HepG2 (cell line): ENCODE measurements around the gene SPIRE1. TPM values are rescaled to one million over a fixed set of nuclear protein-coding genes. Genes with fewer than 3 reads are reported as not detected.

ENCODE experiments used
- CC2D1A ChIP-seq: sonication (generic); formaldehyde crosslinking; IDR thresholded peaks from 2 replicates; pipeline ENCODE4 v1.8.1; 2023; ENCODE audit warnings: mild to moderate bottlenecking, missing genetic modification reagents
- CEBPB ChIP-seq: IDR thresholded peaks from 2 replicates; pipeline ENCODE4 v1.6.1; 2011; ENCODE audit warnings: low read depth, low read length, improper control_type of control experiment, borderline replicate concordance
- CEBPG ChIP-seq: IDR thresholded peaks from 2 replicates; pipeline ENCODE4 v1.6.1; 2016
- CENPX ChIP-seq: sonication (generic); formaldehyde crosslinking; IDR thresholded peaks from 2 replicates; pipeline ENCODE4 v1.9.0; 2021; ENCODE audit warnings: mild to moderate bottlenecking, missing genetic modification reagents, moderate library complexity
- GATAD2A ChIP-seq: IDR thresholded peaks from 2 replicates; pipeline ENCODE4 v1.6.1; 2016
- ISL2 ChIP-seq: sonication (generic); formaldehyde crosslinking; IDR thresholded peaks from 2 replicates; pipeline ENCODE4 v1.5.0; 2020; ENCODE audit warnings: missing genetic modification reagents
- JARID2 ChIP-seq: sonication (generic); formaldehyde crosslinking; IDR thresholded peaks from 2 replicates; pipeline ENCODE4 v1.8.1; 2023; ENCODE audit warnings: missing genetic modification reagents, inconsistent platforms; ENCODE audit not compliant: insufficient replicate concordance
- KLF11 ChIP-seq: IDR thresholded peaks from 2 replicates; pipeline ENCODE4 v1.6.1; 2016; ENCODE audit warnings: missing compliant biosample characterization
- MIER2 ChIP-seq: IDR thresholded peaks from 2 replicates; pipeline ENCODE4 v1.6.1; 2016; ENCODE audit warnings: missing biosample characterization, missing genetic modification reagents
- NFIC ChIP-seq: IDR thresholded peaks from 2 replicates; pipeline ENCODE4 v1.6.1; 2012; ENCODE audit warnings: mild to moderate bottlenecking, low read length, inconsistent platforms
- SATB2 ChIP-seq: sonication (generic); formaldehyde crosslinking; IDR thresholded peaks from 2 replicates; pipeline ENCODE4 v1.5.0; 2020; ENCODE audit warnings: missing genetic modification reagents
- SOX13 ChIP-seq, 3 experiments: fragments of 450-650 bp in 1 of 3; sonication (generic) in 1 of 3; formaldehyde crosslinking in 1 of 3; IDR thresholded peaks in 2 of 3; conservative IDR thresholded peaks in 1 of 3; 2 replicates each; pipeline versions ENCODE4 v1.5.0 to v1.6.1; 2016 to 2020; ENCODE audit warnings: antibody characterized with exemption in 1 of 3, mild to moderate bottlenecking in 1 of 3, missing compliant biosample characterization in 1 of 3, missing genetic modification reagents in 1 of 3, moderate library complexity in 1 of 3
- TGIF2 ChIP-seq: IDR thresholded peaks from 2 replicates; pipeline ENCODE4 v1.6.1; 2016; ENCODE audit warnings: control low read depth, missing compliant biosample characterization
- THAP11 ChIP-seq: IDR thresholded peaks from 2 replicates; pipeline ENCODE4 v1.6.1; 2016; ENCODE audit warnings: missing biosample characterization, missing genetic modification reagents
- ZFX ChIP-seq: sonication (generic); formaldehyde crosslinking; IDR thresholded peaks from 2 replicates; pipeline ENCODE4 v1.4.0; 2020; ENCODE audit warnings: mild to moderate bottlenecking, low read depth, missing genetic modification reagents, moderate library complexity
- ZNF678 ChIP-seq: sonication (generic); formaldehyde crosslinking; IDR thresholded peaks from 2 replicates; pipeline ENCODE4 v1.4.0; 2020; ENCODE audit warnings: mild to moderate bottlenecking, missing genetic modification reagents
- ZNF788 ChIP-seq: sonication (generic); formaldehyde crosslinking; IDR thresholded peaks from 2 replicates; pipeline ENCODE4 v1.5.0; 2020; ENCODE audit warnings: mild to moderate bottlenecking, missing genetic modification reagents, borderline replicate concordance
- ZNF792 ChIP-seq: IDR thresholded peaks from 2 replicates; pipeline ENCODE4 v1.6.1; 2016
- ZSCAN22 ChIP-seq: sonication (generic); formaldehyde crosslinking; IDR thresholded peaks from 2 replicates; pipeline ENCODE4 v1.4.0; 2020; ENCODE audit warnings: mild to moderate bottlenecking, missing genetic modification reagents
- polyA plus RNA-seq, 8 experiments: library from polyadenylated mRNA; depleted of rRNA in 3 of 8; stranded (reverse) in 7 of 8; unstranded in 1 of 8; fragments of >200 nt; fragmentation: Illumina TruSeq in 4 of 8; extraction: Trizol in 4 of 8; gene quantifications; 2 replicates each; pipeline versions ENCODE4 v1.2.1 to v1.2.3, GENCODE V29; 2011 to 2016; ENCODE audit warnings: low read depth in 4 of 8, missing spikeins in 1 of 8, mixed read lengths in 1 of 8; ENCODE audit not compliant: insufficient read depth in 1 of 8
- total RNA-seq, 5 experiments: library from RNA; depleted of rRNA; stranded (reverse); fragments of >200 nt; fragmentation: Illumina TruSeq; extraction: Trizol; gene quantifications; 2 replicates each; pipeline ENCODE4 v1.2.3, GENCODE V29; 2016; ENCODE audit warnings: low read depth in 1 of 5
- TF ChIP-seq, protein P1 (sequence below): sonication (generic); formaldehyde crosslinking; IDR thresholded peaks from 2 replicates; pipeline ENCODE4 v1.5.0; 2020; ENCODE audit warnings: missing genetic modification reagents
- TF ChIP-seq, protein P2 (sequence below): sonication (generic); formaldehyde crosslinking; IDR thresholded peaks from 2 replicates; pipeline ENCODE4 v1.5.1; 2020; ENCODE audit warnings: missing genetic modification reagents, mild to moderate bottlenecking, borderline replicate concordance
- TF ChIP-seq, protein P3 (sequence below): sonication (generic); formaldehyde crosslinking; IDR thresholded peaks from 2 replicates; pipeline ENCODE4 v1.4.0; 2020; ENCODE audit warnings: missing genetic modification reagents
- TF ChIP-seq, protein P4 (sequence below): sonication (generic); formaldehyde crosslinking; IDR thresholded peaks from 2 replicates; pipeline ENCODE4 v1.5.0; 2020; ENCODE audit warnings: missing genetic modification reagents, mild to moderate bottlenecking, borderline replicate concordance
- TF ChIP-seq, protein P5 (sequence below): sonication (generic); formaldehyde crosslinking; IDR thresholded peaks from 2 replicates; pipeline ENCODE4 v1.4.0; 2020; ENCODE audit warnings: missing genetic modification reagents, mild to moderate bottlenecking, borderline replicate concordance

SPIRE1 gene
- total and polyA plus RNA-seq, 2 of the 13 experiments (the other 11 are each of a cell fraction or from before 2014, with no cell fraction given) = 9.9 to 21.3 TPM

DNA sequence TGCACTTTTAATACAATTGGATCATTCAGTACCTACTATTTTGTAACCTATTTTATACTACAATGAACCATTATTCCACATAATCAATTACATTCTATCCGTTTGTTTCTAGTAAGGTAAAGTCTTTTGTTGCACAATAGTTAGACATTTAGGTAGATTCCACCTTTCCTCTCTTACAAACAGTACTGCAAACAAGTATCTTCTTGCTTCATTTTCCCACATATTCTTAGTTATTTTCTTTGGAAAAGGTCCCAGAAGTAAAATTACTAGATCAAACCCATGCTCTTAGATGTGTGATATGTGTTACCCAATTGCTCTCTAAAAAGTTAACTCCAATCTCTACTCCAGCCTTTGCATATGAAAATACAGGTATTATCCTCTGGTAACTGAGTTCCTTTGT is 49.6 kb downstream of the SPIRE1 start (continued):
- no peak for TF ChIP-seq ZNF788 (CRISPR knock-in tag)
- no peak for TF ChIP-seq TGIF2 (CRISPR knock-in tag)
- TF ChIP-seq CENPX = no peak
- TF ChIP-seq, protein P1, sequence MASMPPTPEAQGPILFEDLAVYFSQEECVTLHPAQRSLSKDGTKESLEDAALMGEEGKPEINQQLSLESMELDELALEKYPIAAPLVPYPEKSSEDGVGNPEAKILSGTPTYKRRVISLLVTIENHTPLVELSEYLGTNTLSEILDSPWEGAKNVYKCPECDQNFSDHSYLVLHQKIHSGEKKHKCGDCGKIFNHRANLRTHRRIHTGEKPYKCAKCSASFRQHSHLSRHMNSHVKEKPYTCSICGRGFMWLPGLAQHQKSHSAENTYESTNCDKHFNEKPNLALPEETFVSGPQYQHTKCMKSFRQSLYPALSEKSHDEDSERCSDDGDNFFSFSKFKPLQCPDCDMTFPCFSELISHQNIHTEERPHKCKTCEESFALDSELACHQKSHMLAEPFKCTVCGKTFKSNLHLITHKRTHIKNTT (CRISPR knock-in tag) = no peak
- TF ChIP-seq CC2D1A (CRISPR knock-in tag) = no peak
- no peak for TF ChIP-seq JARID2 (CRISPR knock-in tag)
- 0 out of 2 replicates have a peak, but pooled peaks have one; percentile 24 for TF ChIP-seq THAP11 (CRISPR knock-in tag)
- TF ChIP-seq GATAD2A (CRISPR knock-in tag) = peak; percentile 48; the same call in 1 of the 2 replicates
- TF ChIP-seq ZNF678 (CRISPR knock-in tag) = no peak
- 0 out of 2 replicates have a peak, but pooled peaks have one; percentile 25 for TF ChIP-seq NFIC
- no peak for TF ChIP-seq SOX13 (IDR thresholded peaks at IDR 0.05)
- peak in 1 of 2 experiments; percentile 78; a peak in 2 of 4 replicates for TF ChIP-seq SOX13 (CRISPR knock-in tag; conservative IDR thresholded peaks at IDR 0.05 in 1 of 2, IDR thresholded peaks at IDR 0.05 in 1 of 2)
- TF ChIP-seq, protein P2, sequence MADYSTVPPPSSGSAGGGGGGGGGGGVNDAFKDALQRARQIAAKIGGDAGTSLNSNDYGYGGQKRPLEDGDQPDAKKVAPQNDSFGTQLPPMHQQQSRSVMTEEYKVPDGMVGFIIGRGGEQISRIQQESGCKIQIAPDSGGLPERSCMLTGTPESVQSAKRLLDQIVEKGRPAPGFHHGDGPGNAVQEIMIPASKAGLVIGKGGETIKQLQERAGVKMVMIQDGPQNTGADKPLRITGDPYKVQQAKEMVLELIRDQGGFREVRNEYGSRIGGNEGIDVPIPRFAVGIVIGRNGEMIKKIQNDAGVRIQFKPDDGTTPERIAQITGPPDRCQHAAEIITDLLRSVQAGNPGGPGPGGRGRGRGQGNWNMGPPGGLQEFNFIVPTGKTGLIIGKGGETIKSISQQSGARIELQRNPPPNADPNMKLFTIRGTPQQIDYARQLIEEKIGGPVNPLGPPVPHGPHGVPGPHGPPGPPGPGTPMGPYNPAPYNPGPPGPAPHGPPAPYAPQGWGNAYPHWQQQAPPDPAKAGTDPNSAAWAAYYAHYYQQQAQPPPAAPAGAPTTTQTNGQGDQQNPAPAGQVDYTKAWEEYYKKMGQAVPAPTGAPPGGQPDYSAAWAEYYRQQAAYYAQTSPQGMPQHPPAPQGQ (CRISPR knock-in tag) = no peak
- no peak for TF ChIP-seq ISL2 (CRISPR knock-in tag)
- TF ChIP-seq, protein P3, sequence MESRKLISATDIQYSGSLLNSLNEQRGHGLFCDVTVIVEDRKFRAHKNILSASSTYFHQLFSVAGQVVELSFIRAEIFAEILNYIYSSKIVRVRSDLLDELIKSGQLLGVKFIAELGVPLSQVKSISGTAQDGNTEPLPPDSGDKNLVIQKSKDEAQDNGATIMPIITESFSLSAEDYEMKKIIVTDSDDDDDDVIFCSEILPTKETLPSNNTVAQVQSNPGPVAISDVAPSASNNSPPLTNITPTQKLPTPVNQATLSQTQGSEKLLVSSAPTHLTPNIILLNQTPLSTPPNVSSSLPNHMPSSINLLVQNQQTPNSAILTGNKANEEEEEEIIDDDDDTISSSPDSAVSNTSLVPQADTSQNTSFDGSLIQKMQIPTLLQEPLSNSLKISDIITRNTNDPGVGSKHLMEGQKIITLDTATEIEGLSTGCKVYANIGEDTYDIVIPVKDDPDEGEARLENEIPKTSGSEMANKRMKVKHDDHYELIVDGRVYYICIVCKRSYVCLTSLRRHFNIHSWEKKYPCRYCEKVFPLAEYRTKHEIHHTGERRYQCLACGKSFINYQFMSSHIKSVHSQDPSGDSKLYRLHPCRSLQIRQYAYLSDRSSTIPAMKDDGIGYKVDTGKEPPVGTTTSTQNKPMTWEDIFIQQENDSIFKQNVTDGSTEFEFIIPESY = no peak
- no peak for TF ChIP-seq KLF11 (CRISPR knock-in tag)
- TF ChIP-seq SATB2 (CRISPR knock-in tag) = no peak
- TF ChIP-seq CEBPG (CRISPR knock-in tag) = peak; percentile 90
- TF ChIP-seq MIER2 (CRISPR knock-in tag) = no peak
- TF ChIP-seq, protein P4, sequence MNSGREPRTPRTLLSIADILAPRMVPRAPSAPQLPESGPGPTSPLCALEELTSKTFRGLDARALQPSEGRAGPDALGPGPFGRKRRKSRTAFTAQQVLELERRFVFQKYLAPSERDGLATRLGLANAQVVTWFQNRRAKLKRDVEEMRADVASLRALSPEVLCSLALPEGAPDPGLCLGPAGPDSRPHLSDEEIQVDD = no peak
- TF ChIP-seq ZSCAN22 (CRISPR knock-in tag) = no peak
- TF ChIP-seq, protein P5, sequence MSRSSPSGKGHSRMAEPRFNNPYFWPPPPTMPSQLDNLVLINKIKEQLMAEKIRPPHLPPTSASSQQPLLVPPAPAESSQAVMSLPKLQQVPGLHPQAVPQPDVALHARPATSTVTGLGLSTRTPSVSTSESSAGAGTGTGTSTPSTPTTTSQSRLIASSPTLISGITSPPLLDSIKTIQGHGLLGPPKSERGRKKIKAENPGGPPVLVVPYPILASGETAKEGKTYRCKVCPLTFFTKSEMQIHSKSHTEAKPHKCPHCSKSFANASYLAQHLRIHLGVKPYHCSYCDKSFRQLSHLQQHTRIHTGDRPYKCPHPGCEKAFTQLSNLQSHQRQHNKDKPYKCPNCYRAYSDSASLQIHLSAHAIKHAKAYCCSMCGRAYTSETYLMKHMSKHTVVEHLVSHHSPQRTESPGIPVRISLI (CRISPR knock-in tag) = no peak
- peak; percentile 94 for TF ChIP-seq CEBPB
- TF ChIP-seq ZNF792 (CRISPR knock-in tag) = no peak
- TF ChIP-seq ZFX (CRISPR knock-in tag) = no peak
